H9 (cell line): ENCODE measurements around the gene SF3A2. TPM values are rescaled to one million over a fixed set of nuclear protein-coding genes. Genes with fewer than 3 reads are reported as not detected.

Source experiments
- DNase-seq: peaks from one replicate; pipeline ENCODE4 v3.0.0-alpha.2; 2017
- H2AFZ ChIP-seq: one replicate; pipeline ENCODE4 v1.6.1; 2013; ENCODE audit warnings: mild to moderate bottlenecking, low read length, control low read depth, moderate library complexity
- H2AK5ac ChIP-seq: 2 replicates; pipeline ENCODE4 v1.6.1; 2013; ENCODE audit warnings: low read length, control low read depth, mixed read lengths; ENCODE audit not compliant: insufficient read length
- H2BK120ac ChIP-seq: one replicate; pipeline ENCODE4 v1.6.1; 2013; ENCODE audit warnings: low read depth, mild to moderate bottlenecking, low read length, control low read depth, inconsistent platforms; ENCODE audit not compliant: poor library complexity, severe bottlenecking
- H2BK12ac ChIP-seq: 2 replicates; pipeline ENCODE4 v1.6.1; 2013; ENCODE audit warnings: low read length, control low read depth, mixed read lengths, low read depth; ENCODE audit not compliant: insufficient read length
- H2BK15ac ChIP-seq: 2 replicates; pipeline ENCODE4 v1.6.1; 2013; ENCODE audit warnings: low read depth, low read length, control low read depth
- H2BK20ac ChIP-seq: one replicate; pipeline ENCODE4 v1.6.1; 2013; ENCODE audit warnings: low read depth, mild to moderate bottlenecking, low read length, control low read depth, inconsistent platforms; ENCODE audit not compliant: poor library complexity, severe bottlenecking
- H2BK5ac ChIP-seq: 2 replicates; pipeline ENCODE4 v1.6.1; 2013; ENCODE audit warnings: low read length, control low read depth, mixed read lengths; ENCODE audit not compliant: insufficient read length
- H3K14ac ChIP-seq: 2 replicates; pipeline ENCODE4 v1.6.1; 2013; ENCODE audit warnings: low read length, control low read depth; ENCODE audit not compliant: insufficient read depth
- H3K18ac ChIP-seq: 2 replicates; pipeline ENCODE4 v1.6.1; 2013; ENCODE audit warnings: low read depth, mild to moderate bottlenecking, mixed read lengths, low read length, control low read depth; ENCODE audit not compliant: insufficient read length
- H3K23ac ChIP-seq: 2 replicates; pipeline ENCODE4 v1.6.1; 2013; ENCODE audit warnings: low read length, control low read depth, mixed read lengths, low read depth; ENCODE audit not compliant: insufficient read length
- H3K23me2 ChIP-seq: 2 replicates; pipeline ENCODE4 v1.6.1; 2013; ENCODE audit warnings: low read depth, mild to moderate bottlenecking, mixed read lengths, low read length, control low read depth; ENCODE audit not compliant: insufficient read length, poor library complexity, severe bottlenecking
- H3K27ac ChIP-seq: 2 replicates; pipeline ENCODE4 v1.5.1; 2013; ENCODE audit warnings: low read length, control low read depth, mixed read lengths, low read depth; ENCODE audit not compliant: insufficient read length
- H3K27me3 ChIP-seq: 2 replicates; pipeline ENCODE4 v1.6.1; 2013; ENCODE audit warnings: low read length, control low read depth, inconsistent platforms; ENCODE audit not compliant: insufficient read depth
- H3K4ac ChIP-seq: 2 replicates; pipeline ENCODE4 v1.6.1; 2013; ENCODE audit warnings: low read depth, mild to moderate bottlenecking, control low read depth, inconsistent platforms, low read length, moderate library complexity
- H3K4me1 ChIP-seq: 2 replicates; pipeline ENCODE4 v1.6.1; 2013; ENCODE audit warnings: low read length, control low read depth, inconsistent platforms; ENCODE audit not compliant: insufficient read depth
- H3K4me2 ChIP-seq: 2 replicates; pipeline ENCODE4 v1.6.1; 2013; ENCODE audit warnings: low read length, control low read depth, mixed read lengths; ENCODE audit not compliant: insufficient read length, insufficient read depth
- H3K56ac ChIP-seq: 2 replicates; pipeline ENCODE4 v1.6.1; 2013; ENCODE audit warnings: low read depth, mild to moderate bottlenecking, mixed read lengths, low read length, control low read depth; ENCODE audit not compliant: insufficient read length
- H3K79me1 ChIP-seq: 2 replicates; pipeline ENCODE4 v1.6.1; 2013; ENCODE audit warnings: low read depth, mild to moderate bottlenecking, moderate library complexity, low read length, control low read depth, inconsistent platforms; ENCODE audit not compliant: insufficient read depth, poor library complexity, severe bottlenecking
- H3K79me2 ChIP-seq: 2 replicates; pipeline ENCODE4 v1.6.1; 2013; ENCODE audit warnings: low read length, control low read depth, inconsistent platforms; ENCODE audit not compliant: insufficient read depth
- H3K9ac ChIP-seq: 2 replicates; pipeline ENCODE4 v1.6.1; 2013; ENCODE audit warnings: low read length, control low read depth, mixed read lengths; ENCODE audit not compliant: insufficient read length; ENCODE audit errors: extremely low read depth
- H3K9me3 ChIP-seq: one replicate; pipeline ENCODE4 v1.6.1; 2013; ENCODE audit warnings: low read depth, low read length, inconsistent platforms; ENCODE audit not compliant: control insufficient read depth
- H3T11ph ChIP-seq: one replicate; pipeline ENCODE4 v1.6.1; 2013; ENCODE audit warnings: mild to moderate bottlenecking, low read length, control low read depth, inconsistent platforms
- H4K20me1 ChIP-seq: one replicate; pipeline ENCODE4 v1.6.1; 2013; ENCODE audit not compliant: control insufficient read depth, insufficient read length, insufficient read depth
- H4K5ac ChIP-seq: 2 replicates; pipeline ENCODE4 v1.6.1; 2013; ENCODE audit warnings: low read depth, mild to moderate bottlenecking, mixed read lengths, low read length, control low read depth; ENCODE audit not compliant: insufficient read length
- H4K8ac ChIP-seq: replicated peaks from 2 replicates; pipeline ENCODE4 v1.6.1; 2013; ENCODE audit warnings: low read length, control low read depth, mixed read lengths, low read depth; ENCODE audit not compliant: insufficient read length
- H4K91ac ChIP-seq: 2 replicates; pipeline ENCODE4 v1.6.1; 2013; ENCODE audit warnings: low read depth, mild to moderate bottlenecking, moderate library complexity, mixed read lengths, low read length, control low read depth; ENCODE audit not compliant: insufficient read length
- H3K27ac Mint-ChIP-seq, 3 experiments: 2 replicates in 2 of 3; 3 replicates in 1 of 3; pipeline ENCODE4 v1.8.0; 2020 to 2021; ENCODE audit warnings: mixed read lengths in 3 of 3, mild to moderate bottlenecking in 1 of 3, moderate library complexity in 1 of 3
- H3K27me3 Mint-ChIP-seq: 2 replicates; pipeline ENCODE4 v1.8.0; 2021; ENCODE audit warnings: low read depth, mild to moderate bottlenecking, moderate library complexity, mixed read lengths
- H3K36me3 Mint-ChIP-seq, 3 experiments: 2 replicates in 2 of 3; 3 replicates in 1 of 3; pipeline ENCODE4 v1.8.0; 2020 to 2021; ENCODE audit warnings: low read depth in 3 of 3, mixed read lengths in 3 of 3; ENCODE audit not compliant: insufficient read depth in 1 of 3
- H3K4me1 Mint-ChIP-seq, 2 experiments: 2 replicates each; pipeline ENCODE4 v1.8.0; 2020; ENCODE audit warnings: mixed read lengths in 2 of 2
- H3K4me3 Mint-ChIP-seq, 2 experiments: 2 replicates in 1 of 2; 3 replicates in 1 of 2; pipeline ENCODE4 v1.8.0; 2020 to 2021; ENCODE audit warnings: mild to moderate bottlenecking in 2 of 2, mixed read lengths in 2 of 2, moderate library complexity in 1 of 2
- H3K9me3 Mint-ChIP-seq, 2 experiments: 2 replicates in 1 of 2; 3 replicates in 1 of 2; pipeline ENCODE4 v1.8.0; 2020; ENCODE audit warnings: mild to moderate bottlenecking in 2 of 2, mixed read lengths in 2 of 2, moderate library complexity in 1 of 2
- WGBS: extraction: QIAGEN DNeasy Blood & Tissue Kit; methylation state at CpG from one replicate; pipeline ENCODE4 v1.1.7; 2013; ENCODE audit warnings: missing lambda C conversion rate, low lambda C conversion rate, mixed read lengths; ENCODE audit not compliant: insufficient read length; ENCODE audit errors: extremely low coverage; 5-methylcytosine and 5-hydroxymethylcytosine counted together
- total RNA-seq: library from RNA; stranded (reverse); gene quantifications from 2 replicates; pipeline ENCODE4 v1.2.1, GENCODE V29; 2021
- TF ChIP-seq, protein P1 (sequence below): fragments of 200-600 bp; sonication (generic); conservative IDR thresholded peaks from 3 replicates; pipeline ENCODE4 v1.8.0; 2021; ENCODE audit warnings: antibody characterized with exemption, mild to moderate bottlenecking

SF3A2 gene
- total RNA-seq, 1 experiment from 2014 or later, result 166 TPM

DNA sequence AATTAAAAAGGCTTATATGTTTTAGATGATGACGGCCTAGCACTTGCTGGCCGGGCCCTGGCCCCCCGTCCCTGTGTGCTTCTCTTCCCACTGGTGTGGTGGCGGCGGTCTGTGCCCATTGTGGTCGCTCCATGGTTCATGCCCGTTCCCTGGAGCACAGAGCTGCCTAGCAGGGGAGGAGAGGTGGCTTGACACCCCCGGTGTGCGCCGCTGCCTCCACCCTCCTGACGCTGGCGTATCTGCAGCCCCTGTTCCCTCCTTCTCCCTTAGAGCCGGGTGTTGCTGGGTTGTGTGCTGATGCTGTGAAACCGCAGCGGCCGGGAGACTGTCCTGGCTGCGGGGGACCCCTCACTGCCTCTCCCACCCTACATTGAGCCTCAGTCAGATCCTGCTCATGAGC lies 43.8 kb upstream of the SF3A2 start:
- no peaks in the 10 kb centered on the region for H3K9me3 ChIP-seq
- no peak overlapping the region for H4K91ac ChIP-seq
- no peak overlapping the region for H3K23ac ChIP-seq
- Mint-ChIP-seq H3K4me1 (no peaks in the 10 kb centered on the region), H3K36me3 (peaks cover 18 to 54% (median 47%) of the 10 kb centered on the region in 3 experiments; a peak in 6 of 7 replicates), H3K27ac (no peak overlapping the region), H3K9me3 (no peaks in the 10 kb centered on the region), H3K27me3 (no peaks in the 10 kb centered on the region), H3K4me3 (no peak overlapping the region)
- H2BK5ac ChIP-seq, result no peak overlapping the region
- no peak overlapping the region for H2BK15ac ChIP-seq
- H2BK12ac ChIP-seq, result no peak overlapping the region
- no peak overlapping the region for H4K5ac ChIP-seq
- peaks cover 3% of the 10 kb centered on the region for H4K20me1 ChIP-seq
- H4K8ac ChIP-seq, result no peak overlapping the region
- H2AFZ ChIP-seq, result no peak overlapping the region
- no peak overlapping the region for H3K18ac ChIP-seq
- no peak overlapping the region for H2AK5ac ChIP-seq
- H3K4me2 ChIP-seq, result no peak overlapping the region
- no peak overlapping the region for H3K4ac ChIP-seq
- H3K14ac ChIP-seq, result no peak overlapping the region
- H3K79me2 ChIP-seq, result peaks cover 2% of the 10 kb centered on the region; the same call in 1 of the 2 replicates
- no peak overlapping the region for H3K56ac ChIP-seq
- H3K9ac ChIP-seq, result no peak overlapping the region
- DNase-seq, result no peak
- H3K79me1 ChIP-seq, result no peaks in the 10 kb centered on the region
- no peak overlapping the region for H3K27ac ChIP-seq
- H2BK20ac ChIP-seq, result no peak overlapping the region
- TF ChIP-seq, protein P1, sequence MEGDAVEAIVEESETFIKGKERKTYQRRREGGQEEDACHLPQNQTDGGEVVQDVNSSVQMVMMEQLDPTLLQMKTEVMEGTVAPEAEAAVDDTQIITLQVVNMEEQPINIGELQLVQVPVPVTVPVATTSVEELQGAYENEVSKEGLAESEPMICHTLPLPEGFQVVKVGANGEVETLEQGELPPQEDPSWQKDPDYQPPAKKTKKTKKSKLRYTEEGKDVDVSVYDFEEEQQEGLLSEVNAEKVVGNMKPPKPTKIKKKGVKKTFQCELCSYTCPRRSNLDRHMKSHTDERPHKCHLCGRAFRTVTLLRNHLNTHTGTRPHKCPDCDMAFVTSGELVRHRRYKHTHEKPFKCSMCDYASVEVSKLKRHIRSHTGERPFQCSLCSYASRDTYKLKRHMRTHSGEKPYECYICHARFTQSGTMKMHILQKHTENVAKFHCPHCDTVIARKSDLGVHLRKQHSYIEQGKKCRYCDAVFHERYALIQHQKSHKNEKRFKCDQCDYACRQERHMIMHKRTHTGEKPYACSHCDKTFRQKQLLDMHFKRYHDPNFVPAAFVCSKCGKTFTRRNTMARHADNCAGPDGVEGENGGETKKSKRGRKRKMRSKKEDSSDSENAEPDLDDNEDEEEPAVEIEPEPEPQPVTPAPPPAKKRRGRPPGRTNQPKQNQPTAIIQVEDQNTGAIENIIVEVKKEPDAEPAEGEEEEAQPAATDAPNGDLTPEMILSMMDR, result no peak
- H3K4me1 ChIP-seq, result no peaks in the 10 kb centered on the region
- no peak overlapping the region for H3T11ph ChIP-seq
- H3K23me2 ChIP-seq, result no peaks in the 10 kb centered on the region
- WGBS, result no CpG with 5 or more reads among the region's 17 CpGs
- no peaks in the 10 kb centered on the region for H3K27me3 ChIP-seq
- no peak overlapping the region for H2BK120ac ChIP-seq
